ENCODE results near the gene SNRK. TPM values are rescaled to one million over a fixed set of nuclear protein-coding genes. Genes with fewer than 3 reads are reported as not detected.
A peak's percentile ranks its signal among the peaks of the same experiment; 100 is the strongest.

Gene SNRK
- total and polyA plus RNA-seq, 11 donors, result 9.3 to 41.5 (median 23.0) TPM

DNA sequence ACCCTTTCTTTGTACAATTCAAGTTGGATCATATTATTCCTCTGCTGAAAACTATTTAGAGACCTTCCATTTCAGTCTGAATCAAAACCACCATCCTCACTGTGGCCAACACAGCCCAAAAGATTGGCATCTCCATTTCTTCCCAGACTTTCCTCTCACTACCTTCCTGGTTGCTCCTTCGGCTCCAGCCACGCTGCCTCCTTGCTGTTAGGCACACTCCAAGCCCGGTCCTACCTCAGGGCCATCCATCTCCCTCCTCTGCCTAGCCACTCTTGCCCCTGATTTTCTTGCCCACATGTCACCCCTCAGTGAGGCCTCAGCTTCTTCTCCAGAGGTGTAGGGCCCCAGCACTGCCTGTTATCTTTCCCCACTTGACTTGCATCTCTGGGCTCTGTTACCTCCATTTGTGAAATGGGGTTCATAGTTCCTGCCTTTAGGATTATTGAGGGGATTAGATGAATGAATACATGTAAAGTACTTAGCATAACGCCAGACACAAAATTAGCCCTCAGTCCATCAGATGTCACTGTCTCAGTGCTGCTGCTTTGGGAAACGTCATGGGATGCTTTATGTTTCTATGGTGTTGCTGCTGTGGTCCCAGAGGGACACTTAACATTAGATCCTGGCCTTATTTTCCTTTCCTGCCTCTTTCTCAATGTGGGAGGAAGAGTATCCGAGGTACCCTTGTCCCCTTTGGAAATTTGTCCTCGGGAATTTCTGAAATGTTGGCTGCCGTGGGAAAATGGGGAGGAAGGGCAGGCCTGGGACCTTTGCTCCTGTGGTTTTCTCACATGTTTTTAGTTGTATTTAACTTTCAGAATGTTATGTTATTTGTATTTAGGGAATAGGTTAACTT lies 31.3 kb downstream of the SNRK start:
- Histone ChIP-seq H3K9me3 (no peaks in the 10 kb centered on the region), H3K4me1 (peaks cover 6 to 80% (median 65%) of the 10 kb centered on the region in 12 donors), H3K36me3 (peaks cover 0 to 16% (median 1%) of the 10 kb centered on the region in 9 donors), H3K27me3 (no peaks in the 10 kb centered on the region), H3K4me3 (peak overlapping the region in 1 of 12 donors; percentile 3), H3K27ac (peak overlapping the region; percentile 36 to 84 (median 70))
- peak; percentile 36 to 78 (median 64) for ATAC-seq
- DNase-seq, result peak in 2 of 5 donors; percentile 42 to 47
- no peak for TF ChIP-seq POLR2A (IDR thresholded peaks at IDR 0.05)
- TF ChIP-seq, protein P1, sequence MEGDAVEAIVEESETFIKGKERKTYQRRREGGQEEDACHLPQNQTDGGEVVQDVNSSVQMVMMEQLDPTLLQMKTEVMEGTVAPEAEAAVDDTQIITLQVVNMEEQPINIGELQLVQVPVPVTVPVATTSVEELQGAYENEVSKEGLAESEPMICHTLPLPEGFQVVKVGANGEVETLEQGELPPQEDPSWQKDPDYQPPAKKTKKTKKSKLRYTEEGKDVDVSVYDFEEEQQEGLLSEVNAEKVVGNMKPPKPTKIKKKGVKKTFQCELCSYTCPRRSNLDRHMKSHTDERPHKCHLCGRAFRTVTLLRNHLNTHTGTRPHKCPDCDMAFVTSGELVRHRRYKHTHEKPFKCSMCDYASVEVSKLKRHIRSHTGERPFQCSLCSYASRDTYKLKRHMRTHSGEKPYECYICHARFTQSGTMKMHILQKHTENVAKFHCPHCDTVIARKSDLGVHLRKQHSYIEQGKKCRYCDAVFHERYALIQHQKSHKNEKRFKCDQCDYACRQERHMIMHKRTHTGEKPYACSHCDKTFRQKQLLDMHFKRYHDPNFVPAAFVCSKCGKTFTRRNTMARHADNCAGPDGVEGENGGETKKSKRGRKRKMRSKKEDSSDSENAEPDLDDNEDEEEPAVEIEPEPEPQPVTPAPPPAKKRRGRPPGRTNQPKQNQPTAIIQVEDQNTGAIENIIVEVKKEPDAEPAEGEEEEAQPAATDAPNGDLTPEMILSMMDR (IDR thresholded peaks at IDR 0.05), result peak in 5 of 12 donors; percentile 10 to 31 (median 21)
- intact Hi-C loops (cut with DNase I), result no loop called here
- WGBS, 4 donors, result 31 to 42% (median 33%) methylated on average over 8 of the region's 8 CpGs

DNA sequence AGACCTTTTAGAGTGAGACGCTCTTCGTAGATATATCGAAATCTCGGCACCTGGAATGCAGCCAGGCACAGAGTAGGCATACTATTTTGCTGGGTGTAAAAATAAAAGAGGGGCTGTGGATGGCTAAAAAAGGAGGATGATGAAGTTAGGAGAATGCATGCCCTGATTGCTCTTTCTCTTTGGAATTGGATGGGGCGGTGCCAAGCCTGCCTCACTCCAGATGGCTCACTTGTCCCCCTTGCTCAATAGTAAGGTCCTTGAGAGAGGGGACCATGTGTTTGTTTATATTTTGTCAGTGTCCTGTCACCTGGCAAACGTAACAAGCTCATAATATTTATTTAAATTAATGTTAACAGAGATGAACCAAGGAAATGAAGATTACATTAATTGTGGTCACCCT lies 33.0 kb downstream of the SNRK start:
- TF ChIP-seq, protein P1 (IDR thresholded peaks at IDR 0.05), result no peak
- no peak for TF ChIP-seq POLR2A (IDR thresholded peaks at IDR 0.05)
- DNase-seq (peak in 4 of 5 donors; percentile 46 to 63 (median 52)), ATAC-seq (peak; percentile 63 to 87 (median 76))
- no peaks in the 10 kb centered on the region for H3K27me3 ChIP-seq
- 52 to 64% (median 59%) methylated on average over 6 of the region's 6 CpGs for WGBS, 4 donors
- no peak overlapping the region for H3K4me3 ChIP-seq
- H3K36me3 ChIP-seq, result peaks cover 0 to 18% (median 0%) of the 10 kb centered on the region in 9 donors
- H3K9me3 ChIP-seq, result peaks cover 0 to 7% (median 0%) of the 10 kb centered on the region in 12 donors
- intact Hi-C loops (cut with DNase I), result no loop called here
- H3K4me1 ChIP-seq, result peaks cover 6 to 80% (median 66%) of the 10 kb centered on the region in 12 donors
- H3K27ac ChIP-seq, result peak overlapping the region in 11 of 12 donors; percentile 36 to 84 (median 71)

DNA sequence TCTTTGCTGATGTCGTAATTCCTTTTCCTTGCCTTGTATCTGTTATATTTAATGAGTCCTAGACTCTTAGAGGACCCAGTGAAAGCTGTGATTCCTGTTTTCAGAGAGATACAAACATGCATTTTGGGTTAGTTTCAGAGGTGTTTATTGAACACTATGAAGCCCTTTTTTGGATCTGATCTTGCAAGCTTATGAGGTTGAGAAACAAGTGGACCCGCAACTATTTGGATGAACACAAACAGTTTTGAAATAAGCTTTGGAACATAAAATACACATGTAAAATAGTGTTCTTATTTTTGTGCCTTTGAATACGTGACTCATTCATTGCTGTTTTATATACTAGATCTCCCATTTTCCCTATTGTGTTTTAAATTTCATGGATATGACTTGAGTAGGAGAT lies 33.5 kb downstream of the SNRK start:
- intact Hi-C loops (cut with DNase I), result loop anchor here in 1 of 10 donors (10.0 kb wide), 1 partner anchor 185 kb away; no protein-coding TSS in a partner anchor
- peak overlapping the region in 10 of 12 donors; percentile 36 to 84 (median 71) for H3K27ac ChIP-seq

More for the DNA sequence above, 33.5 kb downstream of the SNRK start:
- Histone ChIP-seq H3K4me3 (no peak overlapping the region), H3K9me3 (peaks cover 0 to 7% (median 0%) of the 10 kb centered on the region in 12 donors), H3K4me1 (peaks cover 6 to 80% (median 68%) of the 10 kb centered on the region in 12 donors), H3K36me3 (peaks cover 0 to 18% (median 0%) of the 10 kb centered on the region in 9 donors), H3K27me3 (no peaks in the 10 kb centered on the region)
- no peak for TF ChIP-seq POLR2A (IDR thresholded peaks at IDR 0.05)
- TF ChIP-seq, protein P1 (IDR thresholded peaks at IDR 0.05), result no peak
- 86 to 92% (median 90%) methylated on average over 3 of the region's 3 CpGs for WGBS, 4 donors
- DNase-seq (no peak), ATAC-seq (no peak)

All from heart left ventricle (tissue), 16 donors.